T-cell (primary cell): ENCODE data around the gene FALEC. TPM values are rescaled to one million over a fixed set of nuclear protein-coding genes. Genes with fewer than 3 reads are reported as not detected.
A peak's percentile ranks its signal among the peaks of the same experiment; 100 is the strongest.

Experiments
- ATAC-seq, 4 experiments: fragments of 200-7000 bp in 3 of 4; fragments of 150-1000 bp in 1 of 4; cut with Tn5 transposase; replicated peaks in 1 of 4; 1 replicate in 3 of 4; 2 replicates in 1 of 4; pipeline ENCODE4 v1.10.0; 2021; ENCODE audit warnings: moderate library complexity in 3 of 4, mild to moderate bottlenecking in 2 of 4, moderate number of reproducible peaks in 1 of 4
- CTCF ChIA-PET, 2 donors: fragments of 300-600 bp; sonication (Branson Sonifier 250); formaldehyde crosslinking; loops; one replicate each; lab custom pipeline; 2022; ENCODE audit warnings: antibody characterized with exemption in 2 of 2; lab: Charles Lee
- POLR2A ChIA-PET, 2 donors: fragments of 300-600 bp; sonication (Branson Sonifier 250); formaldehyde crosslinking; loops; one replicate each; lab custom pipeline; 2022; ENCODE audit warnings: antibody characterized with exemption in 2 of 2; lab: Charles Lee
- DNase-seq, 35 experiments: peaks; one replicate each; pipeline versions ENCODE4 v3.0.0 to v3.0.0-alpha.2; 2013 to 2023
- H3K27ac ChIP-seq: one replicate; pipeline ENCODE4 v1.5.1; 2013; ENCODE audit warnings: low read length
- H3K27me3 ChIP-seq, 2 experiments: replicated peaks in 1 of 2; 1 replicate in 1 of 2; 2 replicates in 1 of 2; pipeline versions ENCODE4 v1.6.1 to v1.7.0; 2013; ENCODE audit warnings: low read length in 1 of 2, mixed read lengths in 1 of 2; ENCODE audit not compliant: control insufficient read depth in 2 of 2, insufficient read depth in 2 of 2; ENCODE audit errors: extremely low read depth in 1 of 2
- H3K36me3 ChIP-seq, 2 donors: 1 replicate in 1 of 2; 2 replicates in 1 of 2; pipeline versions ENCODE4 v1.6.1 to v1.7.0; 2013; ENCODE audit warnings: low read length in 1 of 2; ENCODE audit not compliant: control insufficient read depth in 2 of 2, insufficient read depth in 1 of 2; ENCODE audit errors: extremely low read depth in 1 of 2
- H3K4me1 ChIP-seq, 2 experiments: 1 replicate in 1 of 2; 2 replicates in 1 of 2; pipeline versions ENCODE4 v1.6.1 to v1.7.0; 2013; ENCODE audit warnings: low read length in 2 of 2, mixed read lengths in 1 of 2; ENCODE audit not compliant: insufficient read depth in 2 of 2, control insufficient read depth in 1 of 2; ENCODE audit errors: extremely low read depth in 1 of 2
- H3K4me3 ChIP-seq, 2 donors: 1 replicate in 1 of 2; 2 replicates in 1 of 2; pipeline versions ENCODE4 v1.5.1 to v1.7.0; 2013; ENCODE audit warnings: mild to moderate bottlenecking in 2 of 2, low read length in 1 of 2, moderate library complexity in 1 of 2; ENCODE audit not compliant: control insufficient read depth in 1 of 2; ENCODE audit errors: extremely low read depth in 1 of 2
- H3K9me3 ChIP-seq: 2 replicates; pipeline ENCODE4 v1.7.0; 2013
- H3K27ac Mint-ChIP-seq, 2 donors: one replicate each; pipeline ENCODE4 v1.8.0; 2020 to 2021; ENCODE audit warnings: mild to moderate bottlenecking in 2 of 2, mixed read lengths in 2 of 2
- H3K27me3 Mint-ChIP-seq, 2 donors: one replicate each; pipeline ENCODE4 v1.8.0; 2021 to 2022; ENCODE audit warnings: mixed read lengths in 2 of 2
- H3K36me3 Mint-ChIP-seq: one replicate; pipeline ENCODE4 v1.8.0; 2021; ENCODE audit warnings: mixed read lengths
- H3K4me1 Mint-ChIP-seq, 3 donors: one replicate each; pipeline ENCODE4 v1.8.0; 2020 to 2022; ENCODE audit warnings: mixed read lengths in 3 of 3, mild to moderate bottlenecking in 1 of 3
- H3K4me3 Mint-ChIP-seq, 3 donors: one replicate each; pipeline ENCODE4 v1.8.0; 2020 to 2022; ENCODE audit warnings: mild to moderate bottlenecking in 3 of 3, mixed read lengths in 3 of 3, moderate library complexity in 3 of 3
- H3K9me3 Mint-ChIP-seq, 3 donors: one replicate each; pipeline ENCODE4 v1.8.0; 2020 to 2022; ENCODE audit warnings: mixed read lengths in 3 of 3
- WGBS: methylation state at CpG from one replicate; pipeline ENCODE4 v1.1.5; 2013; ENCODE audit warnings: missing lambda C conversion rate; ENCODE audit not compliant: insufficient coverage; 5-methylcytosine and 5-hydroxymethylcytosine counted together
- total RNA-seq, 35 experiments: library from RNA in 6 of 35; stranded (reverse) in 6 of 35; fragments of 120-200 nt in 1 of 35; gene quantifications; one replicate each; pipeline versions ENCODE4 v1.2.1 to v1.2.4 and lab custom pipeline; 2013 to 2026

FALEC gene
- total RNA-seq, 5 donors from 2014 or later (not counting 1 experiment from before 2014, with no cell fraction given): 0.49 to 0.85 (median 0.73) TPM; not detected in 2

- Histone ChIP-seq H3K36me3 (peaks cover 0 to 4% of the 10 kb centered on the region in 2 donors), H3K4me1 (peaks cover 0 to 31% of the 10 kb centered on the region in 2 experiments), H3K4me3 (no peak overlapping the region), H3K27ac (no peak overlapping the region), H3K27me3 (peaks cover 0 to 58% of the 10 kb centered on the region in 2 experiments), H3K9me3 (no peaks in the 10 kb centered on the region)
- 31% methylated on average over 7 of the region's 11 CpGs for WGBS
- Mint-ChIP-seq H3K27ac (peak overlapping the region in 1 of 2 donors; percentile 14), H3K4me1 (peaks cover 19 to 32% (median 29%) of the 10 kb centered on the region in 3 donors), H3K27me3 (peaks cover 7 to 18% of the 10 kb centered on the region in 2 donors), H3K4me3 (peak overlapping the region in 1 of 3 donors; percentile 78), H3K9me3 (no peaks in the 10 kb centered on the region), H3K36me3 (peaks cover 5% of the 10 kb centered on the region)
- ATAC-seq (peak in 2 of 4 experiments; percentile 27 to 40), DNase-seq (peak in 2 of 35 experiments; percentile 29 to 30)
- CTCF ChIA-PET: interaction anchor here in 1 of 2 donors (0.6 kb wide), 1 partner anchor 10 kb away, joined by 3 read pairs; no protein-coding TSS in a partner anchor
- POLR2A ChIA-PET: interaction anchor here (0.7 to 1.2 kb wide), 2 partner anchors 10 to 78 kb away, joined by 4 to 6 read pairs; no protein-coding TSS in a partner anchor
Measured at GRCh38 chr1:150551051-150551783, 35.7 kb downstream of the FALEC start.

- Histone ChIP-seq H3K4me1 (peaks cover 0 to 31% of the 10 kb centered on the region in 2 experiments), H3K27ac (no peak overlapping the region), H3K27me3 (peaks cover 0 to 53% of the 10 kb centered on the region in 2 experiments), H3K9me3 (no peaks in the 10 kb centered on the region), H3K4me3 (no peak overlapping the region), H3K36me3 (peaks cover 0 to 4% of the 10 kb centered on the region in 2 donors)
- WGBS: no CpG with 5 or more reads among the region's 1 CpG
- ATAC-seq (no peak), DNase-seq (no peak)
- ChIA-PET POLR2A (interaction anchor here in 1 of 2 donors (0.5 to 1.2 kb wide), 3 partner anchors 9 to 585 kb away, joined by 4 to 6 read pairs (median 4); no protein-coding TSS in a partner anchor), CTCF (interaction anchor here (0.6 kb wide), 2 partner anchors 9 to 32 kb away, joined by 3 read pairs; no protein-coding TSS in a partner anchor)
- Mint-ChIP-seq H3K9me3 (no peaks in the 10 kb centered on the region), H3K4me1 (peaks cover 19 to 32% (median 29%) of the 10 kb centered on the region in 3 donors), H3K4me3 (no peak overlapping the region), H3K27me3 (peaks cover 3 to 12% of the 10 kb centered on the region in 2 donors), H3K27ac (no peak overlapping the region), H3K36me3 (peaks cover 5% of the 10 kb centered on the region)
Measured at GRCh38 chr1:150551784-150552127, 36.2 kb downstream of the FALEC start.

GRCh38 chr1:150552128-150552910 is 36.8 kb downstream of the FALEC start:
- H3K9me3 Mint-ChIP-seq: no peaks in the 10 kb centered on the region
- peaks cover 0 to 48% of the 10 kb centered on the region in 2 experiments for H3K27me3 ChIP-seq
- H3K9me3 ChIP-seq: no peaks in the 10 kb centered on the region
- peak in 1 of 35 experiments; percentile 43 for DNase-seq
- ChIA-PET POLR2A (interaction anchor here in 1 of 2 donors (0.5 to 1.2 kb wide), 3 partner anchors 9 to 586 kb away, joined by 4 to 6 read pairs (median 4); no protein-coding TSS in a partner anchor), CTCF (interaction anchor here in 1 of 2 donors (0.6 kb wide), 1 partner anchor 31 kb away, joined by 3 read pairs; no protein-coding TSS in a partner anchor)
- H3K4me1 ChIP-seq: peaks cover 0 to 31% of the 10 kb centered on the region in 2 experiments
- ATAC-seq: no peak
- H3K27ac Mint-ChIP-seq: no peak overlapping the region
- H3K4me1 Mint-ChIP-seq: peaks cover 19 to 32% (median 29%) of the 10 kb centered on the region in 3 donors
- no peak overlapping the region for H3K4me3 Mint-ChIP-seq
- peaks cover 0 to 8% of the 10 kb centered on the region in 2 donors for H3K27me3 Mint-ChIP-seq
- 48% methylated on average over 10 of the region's 13 CpGs for WGBS
- H3K4me3 ChIP-seq: no peak overlapping the region
- H3K36me3 Mint-ChIP-seq: peaks cover 5% of the 10 kb centered on the region
- H3K36me3 ChIP-seq: peaks cover 0 to 4% of the 10 kb centered on the region in 2 donors
- no peak overlapping the region for H3K27ac ChIP-seq

- Histone ChIP-seq H3K4me1 (peaks cover 0 to 31% of the 10 kb centered on the region in 2 experiments), H3K9me3 (no peaks in the 10 kb centered on the region), H3K27ac (no peak overlapping the region), H3K36me3 (peaks cover 0 to 4% of the 10 kb centered on the region in 2 donors), H3K27me3 (peaks cover 0 to 43% of the 10 kb centered on the region in 2 experiments), H3K4me3 (no peak overlapping the region)
- peaks cover 0 to 8% of the 10 kb centered on the region in 2 donors for H3K27me3 Mint-ChIP-seq
- ChIA-PET POLR2A (no interaction called here), CTCF (no interaction called here)
- H3K9me3 Mint-ChIP-seq: no peaks in the 10 kb centered on the region
- ATAC-seq (no peak), DNase-seq (no peak)
- H3K36me3 Mint-ChIP-seq: peaks cover 5% of the 10 kb centered on the region
- WGBS: 91% methylated on average over 6 of the region's 12 CpGs
- no peak overlapping the region for H3K27ac Mint-ChIP-seq
- H3K4me1 Mint-ChIP-seq: peaks cover 19 to 32% (median 29%) of the 10 kb centered on the region in 3 donors
- no peak overlapping the region for H3K4me3 Mint-ChIP-seq
Measured at GRCh38 chr1:150552911-150553289, 37.3 kb downstream of the FALEC start.

- peaks cover 0 to 5% of the 10 kb centered on the region in 2 donors for H3K27me3 Mint-ChIP-seq
- ChIA-PET CTCF (interaction anchor here in 1 of 2 donors (0.8 kb wide), 1 partner anchor 68 kb away, joined by 3 read pairs; no protein-coding TSS in a partner anchor), POLR2A (interaction anchor here in 1 of 2 donors (0.5 kb wide), 1 partner anchor 58 kb away, joined by 3 read pairs; no protein-coding TSS in a partner anchor)
- no peak overlapping the region for H3K4me3 ChIP-seq
- H3K27ac Mint-ChIP-seq: no peak overlapping the region
- H3K4me1 Mint-ChIP-seq: peaks cover 16 to 28% (median 26%) of the 10 kb centered on the region in 3 donors
- H3K36me3 Mint-ChIP-seq: peaks cover 5% of the 10 kb centered on the region
- DNase-seq: no peak
- H3K27me3 ChIP-seq: peaks cover 0 to 37% of the 10 kb centered on the region in 2 experiments
- peaks cover 0 to 28% of the 10 kb centered on the region in 2 experiments for H3K4me1 ChIP-seq
- H3K27ac ChIP-seq: no peak overlapping the region
- no peak for ATAC-seq
- H3K4me3 Mint-ChIP-seq: no peak overlapping the region
- peaks cover 0 to 4% of the 10 kb centered on the region in 2 donors for H3K36me3 ChIP-seq
- H3K9me3 ChIP-seq: no peaks in the 10 kb centered on the region
- WGBS: 95% methylated on average over 17 of the region's 23 CpGs
- no peaks in the 10 kb centered on the region for H3K9me3 Mint-ChIP-seq
Measured at GRCh38 chr1:150553392-150554085, 38.0 kb downstream of the FALEC start.
